NK-92 (cell line): Measurements from ENCODE around the gene EPHB2.

Source experiments
- DNase-seq: peaks from one replicate; lab custom pipeline; 2025; ENCODE audit not compliant: unreplicated experiment; lab: John Stamatoyannopoulos, UW

The EPHB2 gene

DNA sequence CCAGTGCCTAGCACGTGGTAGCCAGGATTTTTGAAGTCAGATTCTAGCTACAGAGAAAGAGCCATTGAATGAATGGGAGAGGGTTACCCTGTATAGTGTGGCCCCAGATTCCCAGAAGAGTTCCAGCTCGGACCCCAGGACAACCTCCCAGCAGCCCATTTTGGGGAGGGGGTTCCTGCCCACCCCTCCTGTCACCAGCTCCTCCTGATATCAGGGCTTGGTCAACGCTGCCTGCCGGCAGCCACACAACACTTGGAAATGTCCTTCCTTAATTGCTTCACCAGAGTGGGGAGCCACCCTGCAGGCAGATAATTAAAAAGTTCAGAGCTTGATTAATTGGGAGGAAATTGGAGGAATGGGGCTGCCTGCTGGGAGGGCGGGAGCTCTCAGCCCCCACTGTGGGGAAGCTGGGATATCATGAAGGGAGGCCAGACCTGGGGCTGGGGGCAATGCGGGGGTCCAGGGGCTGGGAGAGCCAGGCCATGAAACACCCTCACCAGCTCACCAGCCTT is 141.6 kb downstream of the EPHB2 start:
- DNase-seq: no peak

DNA sequence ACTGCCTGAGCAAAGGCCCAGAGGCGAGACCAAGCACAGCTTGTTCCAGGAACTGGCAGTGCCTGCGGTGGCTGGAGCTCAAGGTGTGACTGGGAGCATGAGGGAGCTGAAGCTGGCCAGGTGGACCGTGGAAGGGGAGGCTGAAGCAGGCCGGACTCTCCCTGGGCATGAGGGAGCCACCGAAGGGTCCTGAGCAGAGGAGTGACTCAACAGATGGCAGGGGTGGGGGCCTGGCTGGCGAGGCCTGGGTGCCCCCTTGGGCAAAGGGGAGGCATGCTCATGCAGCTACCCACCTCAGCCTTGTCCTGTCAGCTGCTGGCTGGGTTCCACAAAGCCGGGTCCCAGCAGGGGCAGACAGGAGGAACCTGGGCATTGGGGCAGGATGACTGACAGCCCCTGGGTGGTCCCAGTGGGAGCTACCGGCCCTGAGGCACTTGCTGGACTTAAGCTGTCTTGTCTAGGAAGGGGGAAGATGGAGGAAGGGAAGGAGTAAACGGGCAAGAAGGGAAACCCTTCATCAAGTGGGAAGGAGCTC is 143.1 kb downstream of the EPHB2 start:
- DNase-seq: no peak

DNA sequence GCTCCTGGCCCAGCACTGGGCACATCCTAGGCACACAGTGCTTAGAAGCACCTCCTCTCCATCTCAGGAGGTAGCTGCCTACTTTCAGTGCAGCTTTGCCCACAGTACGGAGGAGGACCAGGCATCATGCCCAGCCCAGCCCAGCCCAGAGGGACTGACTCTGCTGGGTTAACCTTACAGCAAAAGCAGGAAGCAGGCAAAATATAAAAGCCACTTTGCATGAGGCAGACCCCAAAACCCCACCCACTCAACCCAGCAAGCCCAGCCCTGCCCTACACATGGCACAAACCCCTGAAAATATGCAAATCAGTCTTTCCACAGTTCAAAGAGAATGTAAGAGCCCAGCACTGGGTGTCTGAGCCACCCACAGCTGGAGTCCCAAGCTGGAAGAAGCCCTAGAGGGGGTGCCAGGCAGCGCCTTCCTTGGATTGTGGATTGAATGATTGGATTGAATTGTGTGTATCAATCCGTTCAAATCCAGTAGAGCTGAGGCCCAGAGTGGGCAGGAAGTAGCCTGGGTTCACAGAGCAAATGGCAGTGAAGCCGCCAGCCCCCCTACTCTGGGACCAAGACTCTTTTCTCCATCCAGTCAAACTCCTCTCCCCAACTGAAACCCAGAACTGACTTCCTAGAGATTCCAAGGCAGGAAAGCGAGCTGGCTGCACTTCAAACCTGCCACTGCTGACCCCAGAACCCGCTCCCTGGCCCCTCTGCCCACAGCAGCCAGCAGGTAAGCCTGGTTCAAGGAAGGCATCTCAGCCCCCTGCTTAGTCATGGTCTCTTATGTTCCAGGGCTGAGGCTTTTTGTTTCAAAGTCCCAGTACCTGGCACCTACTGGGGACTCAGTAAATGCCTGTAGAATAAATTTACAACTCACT is 144.3 kb downstream of the EPHB2 start:
- DNase-seq: no peak

DNA sequence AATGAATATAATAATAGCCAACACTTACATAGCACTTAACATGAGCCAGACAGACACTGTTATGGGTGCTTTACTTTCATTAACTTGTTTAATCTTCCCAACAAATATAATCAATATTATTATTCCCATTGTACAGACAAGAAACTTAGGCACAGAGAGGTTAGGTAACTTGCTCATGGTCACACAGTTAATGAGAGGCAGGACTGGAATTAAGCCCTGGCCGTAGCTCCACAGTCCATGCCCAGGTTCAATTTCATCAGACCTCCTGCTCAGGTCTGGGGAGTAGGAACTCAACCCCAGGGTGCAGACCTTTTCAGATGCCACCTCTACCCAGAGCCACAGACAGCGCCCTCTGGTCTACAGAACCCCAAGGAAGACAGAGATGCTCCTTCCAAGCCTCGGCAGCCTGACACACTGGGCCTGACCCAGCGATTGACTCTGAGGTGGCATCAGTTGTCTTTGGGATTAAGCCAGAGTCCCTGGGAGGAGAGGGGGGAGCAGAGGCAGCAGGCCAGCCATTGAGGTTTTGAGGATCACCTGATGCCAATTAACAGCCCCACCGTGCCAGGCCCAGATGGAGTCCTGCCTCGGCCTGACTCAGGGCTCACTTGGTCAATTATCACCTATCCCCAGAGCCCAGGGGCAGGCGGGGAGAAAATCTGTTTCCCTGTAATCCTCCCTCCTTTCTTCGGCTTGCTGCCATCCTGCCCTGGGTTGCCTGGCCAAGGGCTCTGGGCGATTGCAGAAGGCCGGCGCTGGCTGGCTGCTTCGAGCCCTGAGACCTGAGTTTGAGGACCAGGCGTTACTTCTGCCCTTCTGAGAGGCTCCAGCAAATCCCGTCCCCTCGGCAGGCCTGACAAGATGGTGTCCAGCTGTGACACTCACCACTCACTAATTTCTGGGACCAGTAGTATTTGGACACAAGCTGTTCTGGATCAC is 145.3 kb downstream of the EPHB2 start:
- no peak for DNase-seq

DNA sequence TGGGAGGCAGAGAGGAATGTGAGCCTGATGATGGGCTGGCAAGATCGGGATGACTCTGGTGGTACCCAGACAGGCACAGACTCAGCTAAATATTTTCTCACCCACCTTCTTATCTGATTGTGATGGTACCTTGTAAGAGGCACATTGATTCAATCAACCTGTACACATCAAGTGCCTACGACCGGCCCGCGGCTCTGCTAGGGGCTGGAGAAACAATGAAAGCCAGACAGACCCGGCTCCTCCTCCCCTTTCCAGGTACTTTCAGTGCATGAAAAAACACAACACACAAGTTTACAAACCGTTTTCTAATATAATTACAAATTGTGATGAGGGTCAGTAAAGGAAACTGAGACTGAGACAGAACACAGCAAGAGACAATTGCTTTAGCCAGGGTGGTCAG is 147.0 kb downstream of the EPHB2 start:
- DNase-seq: no peak

DNA sequence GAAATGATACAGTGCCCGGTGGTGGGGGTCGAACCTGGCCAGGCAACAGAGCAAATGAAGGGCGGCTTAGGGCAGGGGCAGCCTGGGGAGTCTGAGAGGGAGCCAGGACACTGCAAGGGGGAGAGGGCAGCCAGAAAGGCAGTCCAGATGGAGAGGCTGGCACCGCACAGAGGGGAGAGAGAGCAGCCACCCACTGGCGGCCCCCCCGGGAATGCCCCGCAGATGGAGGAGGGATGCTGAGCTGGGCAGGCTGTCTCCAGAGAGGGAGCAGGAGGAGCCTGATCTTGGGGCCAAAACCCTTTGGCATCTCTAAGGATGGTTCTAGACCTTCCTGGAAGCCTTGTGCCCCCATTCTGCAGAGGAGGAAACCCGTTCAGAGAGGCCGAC is 149.8 kb downstream of the EPHB2 start:
- no peak for DNase-seq

DNA sequence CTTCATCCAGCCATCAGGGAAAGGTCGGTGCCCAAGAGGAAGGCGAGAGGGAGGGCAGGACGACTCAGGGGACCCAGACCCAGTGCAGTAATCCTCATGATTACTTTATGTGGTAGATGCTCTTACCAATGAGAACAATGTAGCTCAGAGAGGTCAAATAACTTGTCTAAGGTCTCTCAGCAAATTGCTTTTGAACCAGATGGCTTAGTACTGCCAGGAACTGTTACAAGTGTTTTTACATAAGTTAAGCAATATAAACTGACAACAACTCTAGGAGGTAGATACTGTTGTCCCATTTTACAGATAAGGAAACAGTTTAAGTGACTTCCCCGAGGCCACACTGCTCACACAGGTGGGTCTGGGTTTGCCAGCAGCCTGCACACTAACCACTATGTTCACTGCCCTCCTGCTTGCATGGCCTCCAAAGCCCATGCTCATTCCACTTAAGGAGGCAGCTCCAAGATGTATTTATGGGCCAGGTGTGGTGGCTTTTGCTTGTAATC is 150.3 kb downstream of the EPHB2 start:
- no peak for DNase-seq

DNA sequence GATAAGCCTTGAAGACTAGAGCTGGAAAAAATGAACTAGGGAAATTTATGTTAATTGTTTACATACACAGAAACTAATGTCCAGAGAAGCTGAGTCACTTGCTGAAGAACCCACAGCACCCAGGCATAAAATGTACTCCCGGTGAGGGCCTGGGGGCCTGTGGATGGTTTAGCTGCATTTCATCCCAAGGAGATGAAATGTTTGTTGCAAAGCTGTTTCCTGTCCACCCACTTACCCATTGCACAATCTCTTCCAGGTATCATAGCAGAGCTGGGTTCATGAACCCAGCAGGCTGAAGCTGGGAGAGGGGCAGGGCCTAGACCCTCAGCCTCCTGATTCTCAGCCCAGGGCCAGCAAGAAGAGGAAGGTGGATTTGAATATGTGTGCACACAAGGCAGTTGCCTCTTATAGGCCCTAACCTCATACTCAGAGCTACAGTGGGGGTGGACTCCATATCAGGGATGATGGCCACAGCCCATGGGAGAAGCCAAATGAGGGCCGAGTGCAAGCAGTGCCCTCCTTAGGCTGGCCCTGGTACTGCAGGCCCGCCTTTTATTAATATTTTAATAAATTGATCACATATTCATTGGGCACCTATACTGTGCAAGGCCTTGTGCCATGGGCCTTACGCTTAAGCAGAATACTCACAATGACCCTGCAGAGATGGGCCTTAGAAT is 151.3 kb downstream of the EPHB2 start:
- no peak for DNase-seq

DNA sequence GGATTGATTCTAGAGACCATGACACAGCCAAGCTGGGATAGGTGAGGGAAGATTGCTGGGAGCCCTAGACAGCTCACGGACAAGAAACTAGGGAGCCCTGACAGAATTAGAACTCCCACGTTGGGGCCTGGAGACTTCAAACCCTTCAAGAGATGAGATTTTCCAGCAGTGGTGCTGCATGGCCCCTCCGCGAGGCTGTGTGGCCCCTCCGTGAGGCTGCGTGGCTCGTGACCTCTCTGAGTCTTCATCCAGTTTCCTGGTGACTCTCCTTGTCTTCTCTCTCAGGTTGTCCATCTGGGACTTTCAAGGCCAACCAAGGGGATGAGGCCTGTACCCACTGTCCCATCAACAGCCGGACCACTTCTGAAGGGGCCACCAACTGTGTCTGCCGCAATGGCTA is 152.1 kb downstream of the EPHB2 start:
- DNase-seq: no peak

DNA sequence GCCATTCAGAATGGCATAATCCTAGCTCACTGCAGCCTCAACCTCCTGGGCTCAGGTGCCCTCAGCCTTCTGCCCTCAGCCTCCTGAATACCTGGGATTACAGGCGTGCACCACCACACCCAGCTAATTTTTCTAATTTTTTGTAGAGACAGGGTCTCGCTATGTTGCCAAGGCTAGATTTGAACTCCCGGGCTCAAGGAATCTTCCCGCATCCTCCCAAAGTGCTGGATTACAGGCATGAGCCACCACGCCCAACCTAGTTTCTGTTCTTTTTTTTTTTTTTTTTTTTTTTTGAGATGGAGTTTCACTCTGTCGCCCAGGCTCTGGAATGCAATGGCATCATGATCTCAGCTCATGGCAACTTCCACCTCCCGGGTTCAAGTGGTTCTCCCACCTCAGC is 153.1 kb downstream of the EPHB2 start:
- DNase-seq: no peak

DNA sequence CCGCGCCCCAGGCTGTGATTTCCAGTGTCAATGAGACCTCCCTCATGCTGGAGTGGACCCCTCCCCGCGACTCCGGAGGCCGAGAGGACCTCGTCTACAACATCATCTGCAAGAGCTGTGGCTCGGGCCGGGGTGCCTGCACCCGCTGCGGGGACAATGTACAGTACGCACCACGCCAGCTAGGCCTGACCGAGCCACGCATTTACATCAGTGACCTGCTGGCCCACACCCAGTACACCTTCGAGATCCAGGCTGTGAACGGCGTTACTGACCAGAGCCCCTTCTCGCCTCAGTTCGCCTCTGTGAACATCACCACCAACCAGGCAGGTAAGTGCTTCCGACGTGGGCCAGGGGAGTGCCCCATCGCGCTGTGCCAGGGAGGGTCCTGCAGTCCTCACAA is 154.2 kb downstream of the EPHB2 start:
- no peak for DNase-seq

DNA sequence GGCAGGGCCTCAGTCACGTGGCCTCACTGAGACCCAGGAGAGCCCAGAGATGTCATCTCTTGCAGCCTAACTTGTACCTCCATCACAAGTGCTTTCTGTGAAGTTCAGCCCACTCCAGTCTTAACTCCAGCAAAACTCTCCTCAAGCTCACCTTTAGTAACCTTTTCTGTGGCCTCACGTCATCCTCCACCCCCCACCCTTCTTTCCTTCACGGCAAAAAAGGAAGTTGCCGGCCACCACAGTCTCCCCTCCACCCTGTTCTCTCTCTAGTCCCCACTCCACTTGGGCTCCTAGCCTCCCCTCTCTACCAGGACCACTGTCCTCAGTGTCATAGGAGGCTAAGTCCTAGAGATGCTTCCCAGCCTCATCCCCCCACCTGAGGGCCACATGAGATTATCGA is 155.1 kb downstream of the EPHB2 start:
- no peak for DNase-seq

DNA sequence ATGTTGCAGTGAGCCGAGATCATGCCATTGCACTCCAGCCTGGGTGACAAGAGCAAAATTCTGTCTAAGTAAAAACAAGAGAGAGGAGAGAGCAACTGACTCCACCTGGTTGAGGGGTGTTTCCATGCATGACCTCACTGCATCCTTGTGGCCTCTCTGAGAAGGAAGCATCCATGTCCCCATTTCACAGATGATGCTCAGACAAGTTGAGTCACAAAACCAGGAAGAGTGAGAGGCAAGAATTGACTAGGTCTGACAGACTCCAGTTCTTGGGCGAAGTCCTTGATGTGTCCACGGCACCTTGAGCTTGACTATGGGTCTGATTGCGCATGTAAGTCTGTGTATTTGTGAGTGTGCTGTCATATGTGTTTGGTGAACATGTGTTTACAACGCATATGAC is 156.2 kb downstream of the EPHB2 start:
- no peak for DNase-seq

DNA sequence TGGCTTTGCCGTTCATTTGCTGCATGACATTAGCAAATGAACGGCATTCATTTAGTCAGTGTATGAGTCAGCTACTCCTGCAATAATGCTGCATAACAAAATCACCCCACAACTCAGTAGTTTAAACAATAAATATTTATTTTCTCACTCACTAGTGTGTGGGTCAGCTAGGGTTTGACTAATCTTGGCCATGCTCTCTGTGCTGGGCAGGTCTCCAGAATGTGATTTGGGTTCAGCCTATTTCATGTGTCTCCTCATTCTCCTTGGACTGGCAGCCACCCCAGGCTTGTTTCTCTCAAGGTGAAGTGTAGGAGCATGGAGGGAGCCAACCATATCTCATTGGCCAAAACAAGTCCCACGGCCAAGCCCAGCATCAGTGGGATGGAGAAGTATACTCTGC is 157.7 kb downstream of the EPHB2 start:
- DNase-seq: no peak

DNA sequence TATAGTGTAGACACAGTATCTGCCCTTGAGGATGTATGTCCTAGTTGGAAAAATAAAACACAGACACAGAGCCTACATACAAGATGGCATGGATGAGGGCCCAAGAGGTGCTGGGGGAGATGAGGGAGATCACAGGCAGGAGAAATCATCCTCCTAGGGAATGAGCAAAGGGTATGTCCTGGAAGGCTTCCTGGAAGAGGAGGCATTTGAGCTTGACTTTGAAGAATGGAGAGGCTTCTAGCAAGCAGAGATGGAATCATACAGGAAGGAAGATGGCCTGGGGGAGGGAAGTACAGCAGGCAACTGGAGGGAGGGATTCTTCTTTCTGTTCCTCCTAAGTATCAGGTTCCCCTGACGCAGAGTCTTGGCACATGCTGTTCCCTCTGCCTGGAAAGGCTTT is 158.7 kb downstream of the EPHB2 start:
- DNase-seq: no peak

DNA sequence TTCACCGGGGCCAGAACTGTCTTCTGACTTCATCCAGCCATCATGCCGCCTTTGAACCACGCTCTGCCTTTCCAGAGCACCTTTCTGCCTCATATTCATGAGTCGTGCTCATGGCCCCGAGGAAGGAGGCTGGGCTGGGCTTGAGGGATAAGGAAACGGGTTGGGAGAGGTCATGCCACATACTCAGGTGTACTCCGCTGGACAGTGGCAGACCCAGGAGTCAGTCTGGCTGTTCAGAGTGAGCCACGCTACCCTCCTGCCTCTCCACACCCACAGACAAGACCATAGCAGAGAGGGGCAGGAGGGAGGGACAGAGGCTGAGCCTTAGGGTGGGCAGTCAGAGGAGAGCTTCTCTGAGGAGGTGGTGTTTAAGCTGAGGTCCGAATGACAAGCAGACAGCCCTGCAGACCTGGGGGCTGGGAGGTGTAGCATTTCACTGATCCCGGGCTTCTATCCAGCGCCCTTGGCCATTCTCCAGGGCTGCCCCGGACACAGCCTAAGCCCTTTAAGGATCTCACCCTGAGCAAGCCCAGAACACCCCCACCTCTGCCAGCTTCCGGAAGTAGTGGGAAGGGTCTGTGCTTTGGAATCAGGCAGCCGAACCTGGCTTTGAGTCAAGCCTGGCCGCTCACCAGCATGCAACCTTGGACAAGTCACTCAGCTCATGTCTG is 159.7 kb downstream of the EPHB2 start:
- DNase-seq: no peak

DNA sequence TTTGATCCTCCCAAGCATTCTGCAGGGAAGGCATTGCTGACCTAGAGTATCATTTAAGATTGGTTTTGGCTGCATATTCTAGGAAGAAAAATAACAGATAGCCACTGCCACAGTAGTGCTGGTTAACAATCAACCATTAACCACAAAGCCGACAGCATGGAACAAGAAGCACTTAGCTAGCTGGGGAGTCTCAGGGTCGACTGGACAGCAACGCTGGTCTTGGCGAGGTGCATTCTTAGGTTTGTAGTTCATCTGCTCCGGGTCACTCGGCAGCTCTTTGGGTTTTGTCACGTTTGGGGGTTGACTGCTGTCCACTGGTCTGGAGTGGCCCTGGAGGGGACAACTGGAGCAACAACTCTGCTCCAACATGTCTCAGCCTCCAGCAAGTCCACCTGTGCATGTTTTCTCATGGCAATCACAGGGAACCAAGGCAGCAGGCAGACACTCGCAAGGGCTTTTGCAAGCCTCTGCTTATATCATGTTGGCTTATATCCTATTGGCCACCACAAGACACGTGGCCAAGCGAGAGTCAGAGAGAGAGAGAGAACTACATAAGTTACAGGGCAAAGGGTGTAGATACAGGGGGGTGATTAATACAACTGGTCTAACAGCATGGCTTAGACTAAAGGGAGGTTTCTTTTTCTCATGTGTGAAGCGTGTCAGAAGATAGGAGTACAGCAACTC is 162.5 kb downstream of the EPHB2 start:
- DNase-seq: no peak

DNA sequence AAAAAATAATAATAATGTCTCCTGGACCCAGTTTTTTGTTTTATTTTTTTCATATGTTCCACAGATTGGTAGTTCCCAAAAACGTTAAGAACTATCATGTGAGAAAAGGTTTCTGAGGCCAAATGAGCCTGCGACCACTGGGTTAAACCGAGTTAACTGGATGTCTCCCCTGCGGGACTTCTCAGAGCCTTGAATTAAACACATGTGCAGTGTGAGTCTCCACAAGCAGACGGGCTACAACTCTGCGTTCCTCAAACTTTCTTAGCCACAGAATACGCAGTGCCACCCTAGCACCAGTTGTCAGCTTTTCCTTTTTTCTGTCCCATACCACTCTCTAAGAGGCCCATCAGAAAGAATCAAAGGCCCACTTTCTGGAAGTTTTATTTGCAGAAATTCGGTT is 164.1 kb downstream of the EPHB2 start:
- no peak for DNase-seq

DNA sequence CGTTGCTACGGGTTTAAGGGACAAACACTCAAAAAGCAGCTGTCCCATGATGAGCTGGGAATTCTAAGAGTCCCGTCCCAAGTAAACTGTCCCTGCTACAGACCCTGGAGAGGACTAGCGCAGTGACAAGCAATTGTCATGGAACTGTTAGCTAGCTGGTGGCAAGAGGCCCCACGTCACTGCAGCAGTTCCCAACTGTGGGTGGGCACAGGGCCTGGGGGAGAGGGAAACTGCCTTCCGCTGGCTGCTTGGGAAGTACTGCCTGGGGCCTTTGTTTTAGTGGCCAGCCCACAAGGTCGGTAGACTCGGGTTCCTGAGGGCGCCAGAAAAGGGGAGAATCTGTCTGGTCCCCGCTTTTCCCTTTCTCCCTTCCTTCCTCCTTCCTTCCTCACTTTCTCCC is 164.6 kb downstream of the EPHB2 start:
- DNase-seq: no peak

DNA sequence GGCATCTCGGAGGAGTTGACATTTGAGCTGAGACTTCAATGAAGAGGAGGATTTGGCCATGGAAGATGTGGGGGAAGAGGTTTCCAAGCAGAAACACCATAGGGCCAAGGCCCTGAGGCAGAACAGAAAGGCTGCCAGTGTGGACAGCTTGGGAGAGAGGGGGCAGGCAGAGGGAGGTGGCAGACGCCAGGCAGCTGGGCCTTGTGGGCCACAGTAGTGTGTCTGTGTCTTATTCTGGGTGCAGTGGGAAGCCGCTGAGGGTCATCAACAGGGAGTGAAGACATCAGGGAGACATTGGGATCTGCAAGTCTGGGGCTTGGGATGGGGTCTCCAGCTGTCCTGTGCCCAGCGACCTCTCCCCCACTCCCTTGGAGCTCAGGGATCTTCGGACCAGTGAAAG is 165.2 kb downstream of the EPHB2 start:
- no peak for DNase-seq
